A549 (cell line): ENCODE results near the gene PARP15. TPM values are rescaled to one million over a fixed set of nuclear protein-coding genes. Genes with fewer than 3 reads are reported as not detected.

Source experiments
- ATAC-seq, 2 experiments: fragments of 200-7000 bp in 1 of 2; fragments of >200 bp in 1 of 2; cut with Nextera tagmentation in 1 of 2; cut with Tn5 transposase in 1 of 2; 3 replicates each; pipeline versions ENCODE4 v1.8.0 to v1.9.1; 2018 to 2020; ENCODE audit warnings: mild to moderate bottlenecking in 1 of 2, moderate library complexity in 1 of 2
- CTCF ChIA-PET: fragments of 300-600 bp; sonication (Branson Sonifier 250); formaldehyde crosslinking; extraction: SDS; loops from one replicate; lab custom pipeline; 2021; ENCODE audit warnings: antibody characterized with exemption, inconsistent platforms; lab: Yijun Ruan, JAX
- POLR2A ChIA-PET: fragments of 350-600 bp; formaldehyde crosslinking; extraction: SDS; loops from one replicate; lab custom pipeline; 2021; ENCODE audit warnings: antibody characterized with exemption, inconsistent platforms; lab: Yijun Ruan, JAX
- DNase-seq, 2 experiments: peaks; one replicate each; pipeline versions ENCODE4 v3.0.0 to v3.0.0-alpha.2; 2011 to 2016; ENCODE audit warnings: low read depth in 1 of 2, low spot score in 1 of 2
- FAIRE-seq: peaks from 2 replicates; lab custom pipeline; 2011; peaks lifted over from hg19 to GRCh38; lab: Jason Lieb, UNC
- H3K27ac ChIP-seq, 2 experiments: fragments of >200 bp; sonication (Bioruptor Twin); formaldehyde crosslinking; 3 replicates each; pipeline ENCODE4 v1.5.1; 2016 to 2017
- H3K4me1 ChIP-seq: fragments of >200 bp; sonication (Bioruptor Twin); formaldehyde crosslinking; 3 replicates; pipeline ENCODE4 v1.6.1; 2016
- H3K4me2 ChIP-seq: fragments of >200 bp; sonication (Bioruptor Twin); formaldehyde crosslinking; 3 replicates; pipeline ENCODE4 v1.6.1; 2016
- H3K4me3 ChIP-seq: fragments of >200 bp; sonication (Bioruptor Twin); formaldehyde crosslinking; 3 replicates; pipeline ENCODE4 v1.5.1; 2016
- H3K9me3 ChIP-seq: fragments of >200 bp; sonication (Bioruptor Twin); formaldehyde crosslinking; 3 replicates; pipeline ENCODE4 v1.6.1; 2016
- ATOH8 ChIP-seq: fragments of 250-450 bp; sonication (Bioruptor Pico); IDR thresholded peaks from 2 replicates; pipeline ENCODE4 v1.5.0; 2020; ENCODE audit warnings: low read depth, mild to moderate bottlenecking, moderate library complexity
- BCL3 ChIP-seq: fragments of >200 bp; sonication (Bioruptor Twin); formaldehyde crosslinking; IDR thresholded peaks from 3 replicates; pipeline ENCODE4 v1.6.1; 2016
- CBX2 ChIP-seq: fragments of 200-600 bp; sonication (generic); IDR thresholded peaks from 2 replicates; pipeline ENCODE4 v1.6.1; 2016; ENCODE audit warnings: low read depth, mild to moderate bottlenecking, borderline replicate concordance
- CHD2 ChIP-seq: fragments of 150-350 bp; IDR thresholded peaks from 2 replicates; pipeline ENCODE4 v1.6.1; 2014; ENCODE audit warnings: low read length; ENCODE audit not compliant: partially characterized antibody
- EP300 ChIP-seq, 2 experiments: fragments of >200 bp; sonication (Bioruptor Twin); formaldehyde crosslinking; IDR thresholded peaks; 2 replicates in 1 of 2; 3 replicates in 1 of 2; pipeline ENCODE4 v1.6.1; 2016 to 2017
- HOXA7 ChIP-seq: fragments of 250-450 bp; sonication (Bioruptor Pico); IDR thresholded peaks from 2 replicates; pipeline ENCODE4 v1.5.0; 2020; ENCODE audit warnings: mild to moderate bottlenecking, moderate library complexity
- JUN ChIP-seq, 2 experiments: fragments of >200 bp; sonication (Bioruptor Twin); formaldehyde crosslinking; IDR thresholded peaks; 2 replicates in 1 of 2; 3 replicates in 1 of 2; pipeline ENCODE4 v1.6.1; 2016 to 2017
- KDM5A ChIP-seq: fragments of 200-600 bp; sonication (generic); IDR thresholded peaks from 2 replicates; pipeline ENCODE4 v1.6.1; 2016; ENCODE audit warnings: antibody characterized with exemption, mild to moderate bottlenecking
- MAFK ChIP-seq: fragments of 450-650 bp; IDR thresholded peaks from 2 replicates; pipeline ENCODE4 v1.6.1; 2014; ENCODE audit not compliant: partially characterized antibody
- MAX ChIP-seq: IDR thresholded peaks from 2 replicates; pipeline ENCODE4 v1.6.1; 2012
- NPAS2 ChIP-seq: fragments of 250-450 bp; sonication (Bioruptor Pico); IDR thresholded peaks from 2 replicates; pipeline ENCODE4 v1.8.0; 2022; ENCODE audit warnings: mild to moderate bottlenecking, moderate library complexity, borderline replicate concordance
- PBX3 ChIP-seq: IDR thresholded peaks from 2 replicates; pipeline ENCODE4 v1.6.1; 2012
- PHF8 ChIP-seq: fragments of 200-600 bp; sonication (generic); IDR thresholded peaks from 2 replicates; pipeline ENCODE4 v1.6.1; 2016; ENCODE audit warnings: low read depth, mild to moderate bottlenecking, antibody characterized with exemption, moderate library complexity, borderline replicate concordance
- RCOR1 ChIP-seq: fragments of 150-350 bp; IDR thresholded peaks from 2 replicates; pipeline ENCODE4 v1.6.1; 2014; ENCODE audit warnings: antibody characterized with exemption, low read length, low read depth
- SREBF2 ChIP-seq: fragments of 450-650 bp; IDR thresholded peaks from 2 replicates; pipeline ENCODE4 v1.6.1; 2014; ENCODE audit warnings: mild to moderate bottlenecking, moderate library complexity
- USF2 ChIP-seq: fragments of 450-650 bp; IDR thresholded peaks from 2 replicates; pipeline ENCODE4 v1.6.1; 2014; ENCODE audit warnings: antibody characterized with exemption
- ZNF302 ChIP-seq: fragments of 250-450 bp; sonication (Bioruptor Pico); IDR thresholded peaks from 2 replicates; pipeline ENCODE4 v1.9.0; 2021; ENCODE audit warnings: inconsistent platforms, mild to moderate bottlenecking, moderate library complexity
- WGBS: methylation state at CpG from one replicate; pipeline ENCODE4 v1.1.6; 2017; ENCODE audit errors: missing lambda C conversion rate; 5-methylcytosine and 5-hydroxymethylcytosine counted together
- polyA plus RNA-seq, 4 experiments: library from polyadenylated mRNA; depleted of rRNA in 3 of 4; stranded (reverse); fragments of >200 nt; fragmentation: RNase III in 1 of 4; extraction: RNeasy Plus Mini Kit Qiagen cat#74134 plus additional on column Dnase treatment in 1 of 4; gene quantifications; 2 replicates in 3 of 4; 3 replicates in 1 of 4; pipeline ENCODE4 v1.2.3, GENCODE V29; 2011 to 2017

Gene PARP15
- polyA plus RNA-seq, 2 of the 4 experiments (the other 2 are of a cell fraction): 0.05 TPM; not detected in 1

- 49% methylated on average over 5 of the region's 5 CpGs for WGBS
- POLR2A ChIA-PET: no interaction called here
- H3K4me2 ChIP-seq: no peak overlapping the region
These were observed 755 bp downstream of the PARP15 start for GRCh38 chr3:122578069-122578740.

GRCh38 chr3:122580470-122580869 is 3.0 kb downstream of the PARP15 start:
- Histone ChIP-seq H3K27ac (no peak overlapping the region), H3K4me1 (no peaks in the 10 kb centered on the region)
- no peak for FAIRE-seq
- no peak for DNase-seq
- CTCF ChIA-PET: no interaction called here
- TF ChIP-seq EP300 (IDR thresholded peaks at IDR 0.05) (no peak), HOXA7 (no peak), SREBF2 (no peak)
- TF ChIP-seq, all 56 proteins: peak for 0
- H3K4me3 ChIP-seq: no peak overlapping the region
- POLR2A ChIA-PET: no interaction called here
- ATAC-seq: no peak
- no peak overlapping the region for H3K4me2 ChIP-seq
- WGBS: 50% methylated on average over 3 of the region's 3 CpGs
- peaks cover 25% of the 10 kb centered on the region for H3K9me3 ChIP-seq

More at GRCh38 chr3:122578069-122578740, 755 bp downstream of the PARP15 start:
- ATAC-seq (no peak), DNase-seq (no peak), FAIRE-seq (no peak)
- H3K4me1 ChIP-seq: peaks cover 5% of the 10 kb centered on the region
- CTCF ChIA-PET: interaction anchor here (1.2 kb wide), 1 partner anchor 101 kb away, joined by 5 read pairs; no protein-coding TSS in a partner anchor
- no peak overlapping the region for H3K4me3 ChIP-seq
- H3K9me3 ChIP-seq: peaks cover 19% of the 10 kb centered on the region
- TF ChIP-seq BCL3 (no peak), ATOH8 (CRISPR knock-in tag) (no peak), PBX3 (no peak), MAFK (no peak), CHD2 (no peak), KDM5A (no peak), ZNF302 (CRISPR knock-in tag) (no peak)
- TF ChIP-seq, all 56 proteins: peak for 0
- no peak overlapping the region for H3K27ac ChIP-seq

GRCh38 chr3:122581622-122582021 is 4.2 kb downstream of the PARP15 start:
- Histone ChIP-seq H3K9me3 (peaks cover 25% of the 10 kb centered on the region), H3K4me1 (no peaks in the 10 kb centered on the region), H3K27ac (no peak overlapping the region), H3K4me3 (no peak overlapping the region), H3K4me2 (no peak overlapping the region)
- 60% methylated on average over 2 of the region's 2 CpGs for WGBS
- DNase-seq (no peak), ATAC-seq (no peak), FAIRE-seq (no peak)
- TF ChIP-seq MAX (no peak), RCOR1 (no peak), CBX2 (no peak), KDM5A (no peak), NPAS2 (CRISPR knock-in tag) (no peak)
- POLR2A ChIA-PET: no interaction called here
- CTCF ChIA-PET: interaction anchor here (1.1 kb wide), 1 partner anchor 11 kb away, joined by 3 read pairs; no protein-coding TSS in a partner anchor

GRCh38 chr3:122582390-122582789 is 4.9 kb downstream of the PARP15 start:
- 78% methylated on average over 1 of the region's 1 CpG for WGBS
- no peak for TF ChIP-seq CBX2
- TF ChIP-seq PHF8: no peak
- TF ChIP-seq JUN (IDR thresholded peaks at IDR 0.05): no peak
- no peak for TF ChIP-seq USF2
- no peak for TF ChIP-seq NPAS2 (CRISPR knock-in tag)
- Histone ChIP-seq H3K4me2 (no peak overlapping the region), H3K4me3 (no peak overlapping the region), H3K4me1 (no peaks in the 10 kb centered on the region), H3K9me3 (peaks cover 25% of the 10 kb centered on the region), H3K27ac (no peak overlapping the region)
- ATAC-seq (no peak), FAIRE-seq (no peak), DNase-seq (no peak)
- POLR2A ChIA-PET: no interaction called here
- CTCF ChIA-PET: interaction anchor here (1.1 to 2.0 kb wide), 3 partner anchors 10 to 97 kb away, joined by 3 to 6 read pairs (median 5); no protein-coding TSS in a partner anchor
